Naive thymus-derived CD4-positive, alpha-beta T cell (primary cell): ENCODE results near the gene CTAG1B. TPM values are rescaled to one million over a fixed set of nuclear protein-coding genes. Genes with fewer than 3 reads are reported as not detected.

ENCODE experiments used
- ATAC-seq: fragments of 150-1000 bp; cut with Tn5 transposase; 2 replicates; pipeline ENCODE4 v1.10.0; 2021; ENCODE audit warnings: mild to moderate bottlenecking, moderate library complexity
- CTCF ChIA-PET: fragments of 350-600 bp; sonication (Branson Sonifier 250); formaldehyde crosslinking; loops from one replicate; lab custom pipeline; 2021; ENCODE audit warnings: antibody characterized with exemption; lab: Charles Lee
- POLR2A ChIA-PET: fragments of 350-600 bp; sonication (Branson Sonifier 250); formaldehyde crosslinking; loops from one replicate; lab custom pipeline; 2021; ENCODE audit warnings: antibody characterized with exemption, inconsistent platforms; lab: Charles Lee
- DNase-seq, 9 donors: peaks; one replicate each; pipeline versions ENCODE4 v3.0.0 to v3.0.0-alpha.2; 2020 to 2022; ENCODE audit warnings: mixed read lengths in 1 of 9
- H3K27ac ChIP-seq: one replicate; pipeline ENCODE4 v1.7.0; 2013; ENCODE audit warnings: mild to moderate bottlenecking, low read depth, low read length, moderate library complexity
- H3K27me3 ChIP-seq, 2 donors: one replicate each; pipeline ENCODE4 v1.7.0; 2013; ENCODE audit warnings: low read length in 2 of 2, mild to moderate bottlenecking in 2 of 2, moderate library complexity in 2 of 2; ENCODE audit not compliant: control insufficient read depth in 2 of 2, insufficient read depth in 2 of 2
- H3K36me3 ChIP-seq, 3 experiments: 1 replicate in 2 of 3; 2 replicates in 1 of 3; pipeline ENCODE4 v1.7.0; 2013; ENCODE audit warnings: low read length in 3 of 3, mild to moderate bottlenecking in 3 of 3, moderate library complexity in 1 of 3; ENCODE audit not compliant: insufficient read depth in 3 of 3, control insufficient read depth in 2 of 3
- H3K4me1 ChIP-seq, 2 donors: one replicate each; pipeline ENCODE4 v1.7.0; 2013; ENCODE audit warnings: low read length in 2 of 2, mild to moderate bottlenecking in 2 of 2, moderate library complexity in 1 of 2; ENCODE audit not compliant: control insufficient read depth in 2 of 2, insufficient read depth in 2 of 2
- H3K4me3 ChIP-seq: 2 replicates; pipeline ENCODE4 v1.7.0; 2013; ENCODE audit warnings: mild to moderate bottlenecking, low read length
- H3K9me3 ChIP-seq, 3 experiments: 1 replicate in 2 of 3; 2 replicates in 1 of 3; pipeline ENCODE4 v1.7.0; 2013; ENCODE audit warnings: low read length in 3 of 3; ENCODE audit not compliant: control insufficient read depth in 2 of 3
- H3K27ac Mint-ChIP-seq, 9 donors: one replicate each; pipeline ENCODE4 v1.8.0; 2020 to 2022; ENCODE audit warnings: mixed read lengths in 9 of 9, mild to moderate bottlenecking in 8 of 9, moderate library complexity in 5 of 9, inconsistent platforms in 2 of 9
- H3K27me3 Mint-ChIP-seq, 5 donors: one replicate each; pipeline ENCODE4 v1.8.0; 2021 to 2022; ENCODE audit warnings: mixed read lengths in 5 of 5, mild to moderate bottlenecking in 1 of 5
- H3K36me3 Mint-ChIP-seq, 5 donors: one replicate each; pipeline ENCODE4 v1.8.0; 2020 to 2022; ENCODE audit warnings: mixed read lengths in 5 of 5, mild to moderate bottlenecking in 3 of 5, inconsistent platforms in 1 of 5
- H3K4me1 Mint-ChIP-seq, 7 donors: one replicate each; pipeline ENCODE4 v1.8.0; 2020 to 2022; ENCODE audit warnings: mixed read lengths in 7 of 7, mild to moderate bottlenecking in 3 of 7, inconsistent platforms in 1 of 7
- H3K4me3 Mint-ChIP-seq, 10 donors: one replicate each; pipeline ENCODE4 v1.8.0; 2020 to 2022; ENCODE audit warnings: mild to moderate bottlenecking in 10 of 10, mixed read lengths in 10 of 10, moderate library complexity in 6 of 10, inconsistent platforms in 2 of 10
- H3K9me3 Mint-ChIP-seq, 11 donors: one replicate each; pipeline ENCODE4 v1.8.0; 2020 to 2022; ENCODE audit warnings: mixed read lengths in 11 of 11, mild to moderate bottlenecking in 4 of 11, inconsistent platforms in 1 of 11, moderate library complexity in 1 of 11
- intact Hi-C, 2 donors: fragments of 100-400 bp; cut with micrococcal nuclease; formaldehyde crosslinking; loops; one replicate each; pipeline ENCODE4 v1.15.1; 2023
- polyA plus RNA-seq, 2 donors: library from polyadenylated mRNA; unstranded; fragments of 300-500 nt; fragmentation: Illumina TruSeq; gene quantifications; one replicate each; pipeline ENCODE4 v1.2.3, GENCODE V29; 2021
- total RNA-seq, 6 experiments: library from RNA in 5 of 6; stranded (reverse) in 5 of 6; gene quantifications; 1 replicate in 5 of 6; 2 replicates in 1 of 6; pipeline ENCODE4 v1.2.3 and lab custom pipeline; 2021 to 2026

CTAG1B gene
- total and polyA plus RNA-seq, 7 experiments from 2014 or later: not detected

DNA sequence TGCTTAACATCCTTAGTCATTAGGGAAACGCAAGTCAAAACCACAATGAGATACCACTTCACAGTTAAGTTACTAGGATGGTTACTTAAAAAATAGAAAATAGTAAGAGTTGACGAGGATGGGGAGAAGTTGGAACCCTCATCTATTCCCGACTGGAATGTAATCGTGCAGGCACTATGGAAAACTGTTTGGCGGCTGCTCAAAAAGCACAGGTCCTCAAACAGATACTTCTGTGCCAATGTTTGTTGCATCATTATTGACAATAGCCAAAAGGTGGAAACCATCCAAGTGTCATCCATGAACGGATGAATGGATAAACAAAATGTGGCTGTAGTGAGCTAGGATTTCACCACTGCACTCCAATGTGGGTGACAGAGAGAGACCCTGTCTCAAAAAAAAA lies 11.7 kb downstream of the CTAG1B start:
- H3K4me1 ChIP-seq: no peaks in the 10 kb centered on the region

DNA sequence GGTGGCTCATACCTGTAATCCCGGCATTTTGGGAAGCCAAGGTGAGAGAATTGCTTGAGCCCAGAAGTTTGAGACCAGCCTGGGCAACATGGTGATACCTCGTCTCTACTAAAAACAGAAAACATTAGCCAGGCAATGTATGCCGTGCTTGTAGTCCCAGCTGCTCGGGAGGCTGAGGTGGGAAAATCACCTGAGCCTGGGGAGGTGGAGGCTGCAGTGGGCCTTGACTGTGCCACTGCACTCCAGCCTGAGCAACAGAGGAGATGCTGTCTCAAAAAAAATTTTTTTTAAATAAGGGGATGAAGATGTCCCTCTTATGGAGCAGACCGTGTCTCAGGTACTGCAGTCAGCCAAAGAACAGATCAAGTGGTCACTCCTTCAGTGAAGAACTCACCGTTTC lies 13.5 kb downstream of the CTAG1B start:
- H3K27me3 Mint-ChIP-seq: no peaks in the 10 kb centered on the region
- Histone ChIP-seq H3K4me1 (no peaks in the 10 kb centered on the region), H3K36me3 (no peaks in the 10 kb centered on the region), H3K4me3 (no peak overlapping the region), H3K27me3 (no peaks in the 10 kb centered on the region), H3K27ac (no peak overlapping the region), H3K9me3 (no peaks in the 10 kb centered on the region)
- no peaks in the 10 kb centered on the region for H3K9me3 Mint-ChIP-seq
- no peaks in the 10 kb centered on the region for H3K36me3 Mint-ChIP-seq
- no peak for ATAC-seq
- no peak for DNase-seq
- peaks cover 0 to 14% (median 2%) of the 10 kb centered on the region in 7 donors for H3K4me1 Mint-ChIP-seq
- no peak overlapping the region for H3K27ac Mint-ChIP-seq
- ChIA-PET POLR2A (interaction anchor here (0.7 kb wide), 1 partner anchor 343 kb away, joined by 4 read pairs; no protein-coding TSS in a partner anchor), CTCF (no interaction called here)
- intact Hi-C loops: no loop called here
- no peak overlapping the region for H3K4me3 Mint-ChIP-seq

More for the DNA sequence above, 11.7 kb downstream of the CTAG1B start:
- Histone ChIP-seq H3K36me3 (no peaks in the 10 kb centered on the region), H3K4me3 (no peak overlapping the region), H3K27ac (no peak overlapping the region), H3K9me3 (no peaks in the 10 kb centered on the region), H3K27me3 (no peaks in the 10 kb centered on the region)
- Mint-ChIP-seq H3K4me3 (no peak overlapping the region), H3K4me1 (peaks cover 0 to 14% (median 2%) of the 10 kb centered on the region in 7 donors), H3K36me3 (no peaks in the 10 kb centered on the region), H3K27me3 (no peaks in the 10 kb centered on the region), H3K27ac (peak overlapping the region in 1 of 9 donors; percentile 59), H3K9me3 (no peaks in the 10 kb centered on the region)
- ATAC-seq (no peak), DNase-seq (no peak)
- intact Hi-C loops: no loop called here
- ChIA-PET POLR2A (no interaction called here), CTCF (no interaction called here)

DNA sequence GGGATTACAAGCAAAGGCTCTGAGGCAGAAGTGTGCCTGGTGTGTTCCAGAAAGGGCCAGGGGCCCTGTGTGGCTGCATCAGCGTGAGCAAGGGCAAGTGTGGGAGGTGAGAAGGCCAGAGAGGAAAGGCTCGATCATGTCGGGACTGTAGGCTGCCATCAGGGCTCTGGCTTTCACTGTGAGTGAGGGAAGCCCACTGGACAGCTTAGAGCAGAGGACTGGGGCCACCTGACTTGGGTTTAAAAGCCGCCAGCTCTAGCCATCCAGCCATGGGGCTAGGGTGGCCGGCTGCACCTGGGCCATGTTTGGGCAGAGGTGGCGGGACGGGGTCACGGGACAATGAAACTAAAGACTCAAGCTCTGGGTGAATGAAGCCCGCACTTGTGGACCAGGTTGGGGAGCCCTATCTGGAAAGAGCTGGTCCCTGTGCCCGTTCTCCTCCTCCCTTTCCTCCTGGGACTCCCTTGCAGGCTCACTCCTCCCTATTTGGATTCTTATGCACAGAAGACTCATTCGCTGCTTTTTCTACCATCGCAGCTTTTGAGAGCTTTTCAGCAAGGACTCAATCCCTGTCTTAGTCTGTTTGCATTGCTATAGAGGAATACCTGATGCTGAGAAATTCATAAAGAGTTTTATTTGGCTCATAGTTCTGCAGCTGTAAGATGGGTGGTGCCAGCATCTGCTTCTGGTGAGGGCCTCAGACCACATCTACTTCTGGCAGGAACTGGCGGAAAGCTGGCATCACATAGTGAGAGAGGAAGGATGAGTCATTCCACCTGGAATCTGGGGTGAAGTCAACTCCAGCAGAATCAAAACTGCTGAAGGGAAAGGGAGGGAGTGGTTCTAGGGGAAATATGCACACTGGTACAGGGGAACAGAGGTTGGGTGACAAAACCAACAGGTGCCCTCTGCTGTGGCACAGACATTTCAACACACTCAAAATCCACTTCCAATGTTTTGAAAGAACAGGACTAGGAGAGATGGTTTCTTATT lies 15.3 kb downstream of the CTAG1B start:
- no peaks in the 10 kb centered on the region for H3K27me3 Mint-ChIP-seq
- H3K4me3 ChIP-seq: no peak overlapping the region
- no peaks in the 10 kb centered on the region for H3K9me3 Mint-ChIP-seq
- H3K27ac Mint-ChIP-seq: peak overlapping the region in 1 of 9 donors; percentile 5
- H3K27me3 ChIP-seq: no peaks in the 10 kb centered on the region
- H3K4me1 ChIP-seq: no peaks in the 10 kb centered on the region
- intact Hi-C loops: no loop called here
- no peak overlapping the region for H3K4me3 Mint-ChIP-seq
- H3K9me3 ChIP-seq: no peaks in the 10 kb centered on the region
- ATAC-seq: no peak
- H3K4me1 Mint-ChIP-seq: peaks cover 0 to 14% (median 4%) of the 10 kb centered on the region in 7 donors
- POLR2A ChIA-PET: no interaction called here
- H3K27ac ChIP-seq: no peak overlapping the region
- DNase-seq: no peak
- no peaks in the 10 kb centered on the region for H3K36me3 Mint-ChIP-seq
- CTCF ChIA-PET: no interaction called here
- no peaks in the 10 kb centered on the region for H3K36me3 ChIP-seq

DNA sequence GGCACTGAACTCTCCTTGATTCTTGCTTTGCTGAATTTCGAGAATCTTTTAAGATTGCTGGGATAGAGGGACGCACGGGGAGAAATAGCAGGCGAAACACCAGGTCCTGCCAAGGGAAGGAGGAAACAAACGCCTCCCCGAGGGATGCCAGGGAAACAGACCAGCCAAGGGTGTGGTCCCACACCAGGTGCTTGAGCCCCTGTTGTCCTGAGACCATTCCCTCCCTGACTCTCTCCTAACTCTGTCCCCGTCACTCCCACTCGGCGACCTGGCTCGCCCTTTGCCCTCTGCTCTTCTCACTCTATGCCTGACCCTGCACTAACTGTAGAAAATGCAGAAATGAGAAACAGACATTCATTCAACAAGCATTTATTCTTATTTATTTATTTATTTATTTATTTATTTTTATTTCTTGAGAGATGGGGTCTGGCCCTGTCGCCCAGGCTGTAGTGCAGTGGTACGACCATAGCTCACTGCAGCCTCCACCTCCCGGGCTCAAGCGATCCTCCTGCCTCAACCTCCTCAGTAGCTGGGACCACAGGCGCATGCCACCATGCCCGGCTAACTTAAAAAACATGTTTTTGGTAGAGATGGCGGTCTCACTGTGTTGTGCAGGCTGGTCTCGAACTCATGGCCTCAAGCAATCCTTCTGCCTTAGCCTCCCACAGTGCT lies 16.2 kb downstream of the CTAG1B start:
- no peaks in the 10 kb centered on the region for H3K36me3 Mint-ChIP-seq
- intact Hi-C loops: no loop called here

DNA sequence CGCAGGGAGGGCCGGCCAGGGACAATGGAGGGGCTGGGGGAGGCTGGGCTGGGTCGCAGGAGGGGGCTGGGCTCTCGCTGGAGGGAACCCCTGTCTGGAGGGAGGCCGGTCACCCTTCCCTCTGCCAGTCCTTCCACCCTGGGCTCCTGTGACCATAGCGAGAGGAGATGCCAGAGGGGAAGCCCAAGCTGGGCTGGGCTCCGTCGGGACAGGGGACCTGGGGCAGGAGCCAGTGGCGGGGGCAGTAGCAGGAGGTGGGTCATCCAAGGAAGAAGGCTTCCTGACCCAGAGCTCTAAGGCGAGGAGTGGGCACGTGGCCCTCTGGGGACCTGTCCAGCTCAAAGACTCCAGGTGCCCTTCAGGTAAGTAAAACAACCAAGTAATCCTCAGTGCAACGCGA lies 16.9 kb downstream of the CTAG1B start:
- Histone ChIP-seq H3K9me3 (no peaks in the 10 kb centered on the region), H3K4me3 (no peak overlapping the region), H3K27me3 (no peaks in the 10 kb centered on the region), H3K36me3 (no peaks in the 10 kb centered on the region), H3K4me1 (no peaks in the 10 kb centered on the region), H3K27ac (no peak overlapping the region)
- H3K36me3 Mint-ChIP-seq: no peaks in the 10 kb centered on the region
- DNase-seq: no peak
- ChIA-PET POLR2A (no interaction called here), CTCF (no interaction called here)
- intact Hi-C loops: no loop called here
- peaks cover 0 to 2% (median 0%) of the 10 kb centered on the region in 11 donors for H3K9me3 Mint-ChIP-seq
- H3K27ac Mint-ChIP-seq: no peak overlapping the region
- H3K4me3 Mint-ChIP-seq: no peak overlapping the region
- peaks cover 0 to 3% (median 0%) of the 10 kb centered on the region in 5 donors for H3K27me3 Mint-ChIP-seq
- ATAC-seq: no peak
- H3K4me1 Mint-ChIP-seq: peaks cover 0 to 14% (median 4%) of the 10 kb centered on the region in 7 donors

More for the DNA sequence above, 16.2 kb downstream of the CTAG1B start:
- H3K9me3 Mint-ChIP-seq: no peaks in the 10 kb centered on the region
- Histone ChIP-seq H3K27me3 (no peaks in the 10 kb centered on the region), H3K27ac (no peak overlapping the region), H3K36me3 (no peaks in the 10 kb centered on the region), H3K4me3 (no peak overlapping the region), H3K9me3 (no peaks in the 10 kb centered on the region), H3K4me1 (no peaks in the 10 kb centered on the region)
- H3K27me3 Mint-ChIP-seq: peaks cover 0 to under 1% (median 0%) of the 10 kb centered on the region in 5 donors
- no peak overlapping the region for H3K4me3 Mint-ChIP-seq
- DNase-seq (no peak), ATAC-seq (no peak)
- POLR2A ChIA-PET: no interaction called here
- CTCF ChIA-PET: no interaction called here
- peak overlapping the region in 1 of 9 donors; percentile 81 for H3K27ac Mint-ChIP-seq
- H3K4me1 Mint-ChIP-seq: peaks cover 0 to 14% (median 4%) of the 10 kb centered on the region in 7 donors

DNA sequence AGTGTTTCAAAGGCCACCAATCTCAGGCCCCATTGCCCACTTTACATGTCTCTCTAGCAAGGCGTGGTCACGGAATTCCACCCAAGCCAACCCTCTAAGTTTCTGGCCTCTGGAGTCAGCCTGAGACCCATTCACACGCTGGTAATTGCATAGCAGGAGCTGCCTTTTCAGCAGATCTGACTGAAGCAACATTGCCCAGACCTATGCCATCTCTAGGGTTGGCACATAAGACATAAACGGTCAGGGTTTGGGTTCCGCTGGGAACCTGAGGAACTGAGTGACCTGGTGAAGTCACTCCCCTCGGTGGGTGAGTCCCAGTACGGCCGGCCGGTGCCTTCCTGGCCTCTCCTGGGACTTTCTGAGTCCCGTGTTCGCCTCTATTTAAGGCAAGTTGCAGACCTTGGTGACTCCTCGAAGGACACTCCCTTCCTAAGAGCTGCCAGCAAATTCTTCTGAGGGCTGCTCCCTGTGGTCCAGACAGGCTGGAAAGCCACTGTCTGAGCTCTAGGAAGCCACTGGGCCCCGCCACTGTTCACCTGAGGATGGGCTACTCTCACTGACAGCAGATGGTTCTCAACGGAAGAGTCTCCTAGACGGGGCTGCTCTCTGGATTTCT lies 18.2 kb downstream of the CTAG1B start:
- peaks cover 0 to 4% (median 0%) of the 10 kb centered on the region in 5 donors for H3K27me3 Mint-ChIP-seq
- Histone ChIP-seq H3K27ac (no peak overlapping the region), H3K36me3 (no peaks in the 10 kb centered on the region), H3K27me3 (no peaks in the 10 kb centered on the region), H3K9me3 (no peaks in the 10 kb centered on the region), H3K4me1 (peaks cover 0 to 6% of the 10 kb centered on the region in 2 donors), H3K4me3 (no peak overlapping the region)
- H3K27ac Mint-ChIP-seq: no peak overlapping the region
- DNase-seq: no peak
- no peak overlapping the region for H3K4me3 Mint-ChIP-seq
- POLR2A ChIA-PET: no interaction called here
- CTCF ChIA-PET: no interaction called here
- H3K4me1 Mint-ChIP-seq: peaks cover 0 to 9% (median 0%) of the 10 kb centered on the region in 7 donors
- H3K36me3 Mint-ChIP-seq: no peaks in the 10 kb centered on the region
- intact Hi-C loops: no loop called here
- ATAC-seq: no peak
- peaks cover 0 to 3% (median 0%) of the 10 kb centered on the region in 11 donors for H3K9me3 Mint-ChIP-seq
